Neural cell (in vitro differentiated cells): Measurements from ENCODE around the gene CST1. TPM values are rescaled to one million over a fixed set of nuclear protein-coding genes. Genes with fewer than 3 reads are reported as not detected.
"Not testable (repeated sequence)": the region's sequence is repeated elsewhere in the genome, so short reads cannot be mapped to it uniquely, and the experiment has no call there.

Experiments used
- H2AFZ ChIP-seq: fragments of 200-600, 300-800 bp; sonication (generic), shearing (Covaris generic); 2 replicates; pipeline ENCODE4 v1.6.0; 2014; ENCODE audit warnings: low read depth, mild to moderate bottlenecking, antibody characterized with exemption, low read length, moderate library complexity
- H3F3A ChIP-seq: fragments of 200-600 bp; shearing (Covaris generic); 2 replicates; pipeline ENCODE4 v1.6.1; 2016; ENCODE audit warnings: mild to moderate bottlenecking, moderate library complexity, mixed read lengths, antibody characterized with exemption, low read length; ENCODE audit not compliant: insufficient read depth, poor library complexity, severe bottlenecking
- H3K27ac ChIP-seq: fragments of 200-600, 300-800 bp; sonication (generic), shearing (Covaris generic); 2 replicates; pipeline ENCODE4 v1.5.1; 2014; ENCODE audit warnings: mild to moderate bottlenecking, low read length, moderate library complexity
- H3K27me3 ChIP-seq: fragments of 300-800, 200-600 bp; sonication (generic), shearing (Covaris generic); 2 replicates; pipeline ENCODE4 v1.6.0; 2014; ENCODE audit warnings: mild to moderate bottlenecking, low read depth, low read length, moderate library complexity; ENCODE audit not compliant: insufficient read depth
- H3K36me3 ChIP-seq: fragments of 300-800, 200-600 bp; sonication (generic), shearing (Covaris generic); 2 replicates; pipeline ENCODE4 v1.5.1; 2014; ENCODE audit warnings: mild to moderate bottlenecking, antibody characterized with exemption, low read length, moderate library complexity; ENCODE audit not compliant: insufficient read depth
- H3K4me2 ChIP-seq: fragments of 300-800, 200-600 bp; sonication (generic), shearing (Covaris generic); 2 replicates; pipeline ENCODE4 v1.6.0; 2014; ENCODE audit warnings: mild to moderate bottlenecking, low read length
- H3K4me3 ChIP-seq: fragments of 300-800, 200-600 bp; sonication (generic), shearing (Covaris generic); 2 replicates; pipeline ENCODE4 v1.5.1; 2014; ENCODE audit warnings: mild to moderate bottlenecking, low read length, moderate library complexity
- H3K79me2 ChIP-seq: fragments of 200-600 bp; shearing (Covaris generic); replicated peaks from 2 replicates; pipeline ENCODE4 v1.6.0; 2014; ENCODE audit warnings: mild to moderate bottlenecking, low read length, moderate library complexity; ENCODE audit not compliant: insufficient read depth
- H3K9ac ChIP-seq: fragments of 300-800, 200-600 bp; sonication (generic), shearing (Covaris generic); 2 replicates; pipeline ENCODE4 v1.6.1; 2016; ENCODE audit warnings: mild to moderate bottlenecking, low read length, mixed read lengths
- H3K9me2 ChIP-seq: fragments of 200-600 bp; shearing (Covaris generic); 2 replicates; pipeline ENCODE4 v1.6.1; 2016; ENCODE audit warnings: mild to moderate bottlenecking, low read length, mixed read lengths; ENCODE audit not compliant: insufficient read depth
- H3K9me3 ChIP-seq: fragments of 200-600, 300-800 bp; sonication (generic), shearing (Covaris generic); 2 replicates; pipeline ENCODE4 v1.6.1; 2016; ENCODE audit warnings: mild to moderate bottlenecking, mixed run types, low read length, moderate library complexity, mixed read lengths
- H4K20me1 ChIP-seq: fragments of 200-600 bp; shearing (Covaris generic); 2 replicates; pipeline ENCODE4 v1.6.1; 2016; ENCODE audit warnings: mild to moderate bottlenecking, mixed run types; ENCODE audit not compliant: insufficient read depth
- EP300 ChIP-seq: fragments of 450-650 bp; conservative IDR thresholded peaks from 2 replicates; pipeline ENCODE4 v1.6.1; 2014; ENCODE audit warnings: antibody characterized with exemption, mild to moderate bottlenecking, moderate library complexity; ENCODE audit not compliant: poor library complexity, severe bottlenecking
- MXI1 ChIP-seq: fragments of 450-650 bp; conservative IDR thresholded peaks from 2 replicates; pipeline ENCODE4 v1.6.1; 2014; ENCODE audit warnings: antibody characterized with exemption, mild to moderate bottlenecking; ENCODE audit not compliant: poor library complexity, severe bottlenecking
- POLR2AphosphoS5 ChIP-seq: IDR thresholded peaks from 2 replicates; pipeline ENCODE4 v1.6.1; 2012
- RAD21 ChIP-seq: fragments of 450-650 bp; conservative IDR thresholded peaks from 2 replicates; pipeline ENCODE4 v1.6.1; 2014; ENCODE audit warnings: antibody characterized with exemption, mild to moderate bottlenecking, moderate library complexity
- SMC3 ChIP-seq: fragments of 450-650 bp; conservative IDR thresholded peaks from 2 replicates; pipeline ENCODE4 v1.6.1; 2014; ENCODE audit warnings: antibody characterized with exemption, mild to moderate bottlenecking, moderate library complexity; ENCODE audit not compliant: poor library complexity
- TAF1 ChIP-seq: IDR thresholded peaks from 2 replicates; pipeline ENCODE4 v1.6.1; 2012; ENCODE audit warnings: low read depth
- polyA minus RNA-seq: library from RNA; depleted of rRNA, polyadenylated mRNA; stranded (reverse); fragments of >200 nt; gene quantifications from 2 replicates; pipeline ENCODE4 v1.2.3, GENCODE V29; 2014
- polyA plus RNA-seq: library from polyadenylated mRNA; depleted of rRNA; stranded (reverse); fragments of >200 nt; gene quantifications from 2 replicates; pipeline ENCODE4 v1.2.3, GENCODE V29; 2014
- TF ChIP-seq, protein P1 (sequence below): IDR thresholded peaks from 2 replicates; pipeline ENCODE4 v1.6.1; 2012; ENCODE audit warnings: borderline replicate concordance
- TF ChIP-seq, protein P2 (sequence below): fragments of 450-650 bp; IDR thresholded peaks from 2 replicates; pipeline ENCODE4 v1.5.1; 2014; ENCODE audit warnings: antibody characterized with exemption, mild to moderate bottlenecking, moderate library complexity; ENCODE audit not compliant: poor library complexity, severe bottlenecking

The CST1 gene, protein sequence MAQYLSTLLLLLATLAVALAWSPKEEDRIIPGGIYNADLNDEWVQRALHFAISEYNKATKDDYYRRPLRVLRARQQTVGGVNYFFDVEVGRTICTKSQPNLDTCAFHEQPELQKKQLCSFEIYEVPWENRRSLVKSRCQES
- polyA plus RNA-seq (not detected in 2 replicates), polyA minus RNA-seq (not detected in 2 replicates)

DNA sequence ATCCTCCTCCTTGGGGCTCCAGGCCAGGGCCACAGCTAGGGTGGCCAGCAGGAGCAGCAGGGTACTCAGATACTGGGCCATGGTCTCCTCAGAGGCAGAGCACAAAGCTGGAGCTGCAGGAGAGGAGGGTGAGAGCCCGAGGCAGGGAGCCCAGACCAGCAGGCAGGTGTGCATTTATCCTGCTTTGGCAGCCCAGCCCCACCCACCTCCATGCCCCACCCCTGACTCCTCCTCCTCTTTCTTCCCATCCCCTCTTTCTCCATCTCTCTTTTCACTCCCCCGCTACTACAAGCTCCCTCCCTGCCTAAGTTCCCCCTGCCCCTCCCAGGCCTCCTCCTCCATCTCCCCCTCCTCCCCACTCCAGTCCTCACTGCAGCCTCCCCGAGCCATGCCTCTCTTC, at the start of gene CST1:
TSS of gene CST1 (minus strand) at position 150 of the 400 bp plus-strand sequence. CDS start at position 81, 69 bp downstream.
- H3K27me3 ChIP-seq, H3K9me2 ChIP-seq, H3K4me3 ChIP-seq, H3K79me2 ChIP-seq, H3K4me2 ChIP-seq, H4K20me1 ChIP-seq, H2AFZ ChIP-seq, H3K27ac ChIP-seq, H3K9me3 ChIP-seq, H3K9ac ChIP-seq, H3K36me3 ChIP-seq, H3F3A ChIP-seq: not testable (repeated sequence)

DNA sequence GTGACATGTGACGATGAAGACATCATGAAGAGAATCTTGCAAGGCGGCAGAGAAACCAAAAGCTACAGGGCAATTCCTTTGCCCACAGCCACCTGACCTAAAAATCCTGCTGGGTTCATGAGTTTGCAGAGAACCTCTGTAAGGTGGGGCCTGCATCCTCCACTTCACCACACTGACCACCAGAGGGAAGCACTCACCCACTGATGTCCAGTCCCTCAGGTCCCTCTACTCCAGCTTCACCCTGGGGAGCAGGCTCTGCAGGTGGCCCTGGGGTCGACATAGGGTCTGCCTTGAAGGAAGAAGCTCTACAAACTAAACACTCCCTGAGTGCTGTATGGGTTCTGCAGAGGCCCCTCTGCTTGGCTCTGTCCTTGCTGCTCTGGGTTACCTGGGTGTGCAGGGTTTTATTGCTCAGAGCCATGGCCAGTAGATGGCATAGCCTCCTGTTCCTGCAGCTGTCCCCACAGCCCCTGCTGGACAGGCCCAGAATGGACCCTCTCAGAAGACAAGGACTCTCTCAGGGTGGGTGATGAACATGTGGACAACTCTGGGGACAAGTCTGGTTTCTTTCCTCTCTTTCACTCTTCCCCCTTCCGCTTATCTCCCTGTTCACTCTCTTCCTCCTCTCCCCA, 48.6 kb upstream of the CST1 start:
- not testable (repeated sequence) for H4K20me1 ChIP-seq, H3K36me3 ChIP-seq, H3K9me2 ChIP-seq, H3K27me3 ChIP-seq, H3K27ac ChIP-seq, H2AFZ ChIP-seq, H3F3A ChIP-seq, H3K9ac ChIP-seq, H3K9me3 ChIP-seq, H3K4me3 ChIP-seq, H3K79me2 ChIP-seq, H3K4me2 ChIP-seq

DNA sequence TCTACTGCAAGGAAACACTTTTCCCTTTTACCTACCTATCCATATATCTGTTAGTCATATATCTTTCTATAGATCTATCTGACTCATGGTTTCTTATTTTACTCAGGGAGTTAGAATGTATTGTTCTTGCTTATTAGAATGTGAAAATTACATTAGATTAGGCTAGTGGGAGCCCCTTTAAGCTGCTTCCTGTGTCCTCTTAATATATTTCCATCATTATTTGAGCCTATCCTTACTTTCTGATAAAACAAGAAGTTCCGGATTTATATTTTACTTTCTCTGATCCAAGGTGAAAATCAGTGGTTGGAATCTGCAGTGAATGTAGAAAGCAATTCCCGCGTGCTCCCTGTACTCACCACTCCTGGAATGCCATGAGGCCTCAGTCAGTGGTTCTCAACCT, 44.8 kb upstream of the CST1 start:
- Histone ChIP-seq H3F3A (no peaks in the 10 kb centered on the region), H3K27ac (no peak overlapping the region), H3K4me2 (no peak overlapping the region)

DNA sequence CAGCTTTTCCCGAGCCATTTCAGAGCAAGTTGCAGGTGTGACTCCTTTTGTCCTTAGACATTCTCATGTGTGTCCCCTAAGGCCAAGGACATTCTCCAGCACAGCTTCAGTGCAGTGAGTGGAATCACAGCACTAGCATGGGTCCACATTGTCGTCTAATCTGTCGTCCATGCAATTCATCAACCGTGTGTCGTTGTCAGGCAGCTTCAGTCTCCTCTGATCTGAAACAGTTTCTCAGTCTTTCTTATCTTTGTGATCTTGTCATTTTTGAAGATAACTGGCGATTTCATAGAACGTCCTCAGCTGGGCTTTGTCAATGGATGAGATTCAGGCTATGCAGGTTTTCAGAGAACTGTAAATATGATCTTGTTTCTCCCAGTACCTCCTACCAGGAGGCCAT, 44.1 kb upstream of the CST1 start:
- Histone ChIP-seq H3K9me2 (no peaks in the 10 kb centered on the region), H4K20me1 (no peaks in the 10 kb centered on the region), H3K79me2 (no peaks in the 10 kb centered on the region), H3K9ac (no peak overlapping the region), H3K9me3 (no peaks in the 10 kb centered on the region), H3K4me2 (no peak overlapping the region), H3K27me3 (no peaks in the 10 kb centered on the region), H3K36me3 (no peaks in the 10 kb centered on the region), H2AFZ (no peak overlapping the region), H3K27ac (no peak overlapping the region), H3F3A (no peaks in the 10 kb centered on the region), H3K4me3 (no peak overlapping the region)
- no peak for TF ChIP-seq TAF1
- no peak for TF ChIP-seq SMC3
- TF ChIP-seq, protein P1, sequence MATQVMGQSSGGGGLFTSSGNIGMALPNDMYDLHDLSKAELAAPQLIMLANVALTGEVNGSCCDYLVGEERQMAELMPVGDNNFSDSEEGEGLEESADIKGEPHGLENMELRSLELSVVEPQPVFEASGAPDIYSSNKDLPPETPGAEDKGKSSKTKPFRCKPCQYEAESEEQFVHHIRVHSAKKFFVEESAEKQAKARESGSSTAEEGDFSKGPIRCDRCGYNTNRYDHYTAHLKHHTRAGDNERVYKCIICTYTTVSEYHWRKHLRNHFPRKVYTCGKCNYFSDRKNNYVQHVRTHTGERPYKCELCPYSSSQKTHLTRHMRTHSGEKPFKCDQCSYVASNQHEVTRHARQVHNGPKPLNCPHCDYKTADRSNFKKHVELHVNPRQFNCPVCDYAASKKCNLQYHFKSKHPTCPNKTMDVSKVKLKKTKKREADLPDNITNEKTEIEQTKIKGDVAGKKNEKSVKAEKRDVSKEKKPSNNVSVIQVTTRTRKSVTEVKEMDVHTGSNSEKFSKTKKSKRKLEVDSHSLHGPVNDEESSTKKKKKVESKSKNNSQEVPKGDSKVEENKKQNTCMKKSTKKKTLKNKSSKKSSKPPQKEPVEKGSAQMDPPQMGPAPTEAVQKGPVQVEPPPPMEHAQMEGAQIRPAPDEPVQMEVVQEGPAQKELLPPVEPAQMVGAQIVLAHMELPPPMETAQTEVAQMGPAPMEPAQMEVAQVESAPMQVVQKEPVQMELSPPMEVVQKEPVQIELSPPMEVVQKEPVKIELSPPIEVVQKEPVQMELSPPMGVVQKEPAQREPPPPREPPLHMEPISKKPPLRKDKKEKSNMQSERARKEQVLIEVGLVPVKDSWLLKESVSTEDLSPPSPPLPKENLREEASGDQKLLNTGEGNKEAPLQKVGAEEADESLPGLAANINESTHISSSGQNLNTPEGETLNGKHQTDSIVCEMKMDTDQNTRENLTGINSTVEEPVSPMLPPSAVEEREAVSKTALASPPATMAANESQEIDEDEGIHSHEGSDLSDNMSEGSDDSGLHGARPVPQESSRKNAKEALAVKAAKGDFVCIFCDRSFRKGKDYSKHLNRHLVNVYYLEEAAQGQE, result no peak
- TF ChIP-seq MXI1, result no peak
- TF ChIP-seq, protein P2, sequence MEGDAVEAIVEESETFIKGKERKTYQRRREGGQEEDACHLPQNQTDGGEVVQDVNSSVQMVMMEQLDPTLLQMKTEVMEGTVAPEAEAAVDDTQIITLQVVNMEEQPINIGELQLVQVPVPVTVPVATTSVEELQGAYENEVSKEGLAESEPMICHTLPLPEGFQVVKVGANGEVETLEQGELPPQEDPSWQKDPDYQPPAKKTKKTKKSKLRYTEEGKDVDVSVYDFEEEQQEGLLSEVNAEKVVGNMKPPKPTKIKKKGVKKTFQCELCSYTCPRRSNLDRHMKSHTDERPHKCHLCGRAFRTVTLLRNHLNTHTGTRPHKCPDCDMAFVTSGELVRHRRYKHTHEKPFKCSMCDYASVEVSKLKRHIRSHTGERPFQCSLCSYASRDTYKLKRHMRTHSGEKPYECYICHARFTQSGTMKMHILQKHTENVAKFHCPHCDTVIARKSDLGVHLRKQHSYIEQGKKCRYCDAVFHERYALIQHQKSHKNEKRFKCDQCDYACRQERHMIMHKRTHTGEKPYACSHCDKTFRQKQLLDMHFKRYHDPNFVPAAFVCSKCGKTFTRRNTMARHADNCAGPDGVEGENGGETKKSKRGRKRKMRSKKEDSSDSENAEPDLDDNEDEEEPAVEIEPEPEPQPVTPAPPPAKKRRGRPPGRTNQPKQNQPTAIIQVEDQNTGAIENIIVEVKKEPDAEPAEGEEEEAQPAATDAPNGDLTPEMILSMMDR, result no peak
- no peak for TF ChIP-seq RAD21
- no peak for TF ChIP-seq EP300
- TF ChIP-seq POLR2AphosphoS5, result no peak

More for the DNA sequence above, 44.8 kb upstream of the CST1 start:
- no peaks in the 10 kb centered on the region for H3K9me3 ChIP-seq
- H2AFZ ChIP-seq, result no peak overlapping the region
- H3K79me2 ChIP-seq, result no peaks in the 10 kb centered on the region
- no peaks in the 10 kb centered on the region for H3K27me3 ChIP-seq
- H3K36me3 ChIP-seq, result no peaks in the 10 kb centered on the region
- no peak overlapping the region for H3K9ac ChIP-seq
- no peaks in the 10 kb centered on the region for H3K9me2 ChIP-seq
- H3K4me3 ChIP-seq, result no peak overlapping the region
- no peaks in the 10 kb centered on the region for H4K20me1 ChIP-seq
- TF ChIP-seq MXI1, result no peak
- no peak for TF ChIP-seq RAD21
